HT1080 (cell line): ENCODE results near the gene CDC20B. TPM values are rescaled to one million over a fixed set of nuclear protein-coding genes. Genes with fewer than 3 reads are reported as not detected.

ENCODE experiments used
- DNase-seq: peaks from one replicate; pipeline ENCODE4 v3.0.0-alpha.2; 2015; ENCODE audit warnings: low read depth
- polyA plus RNA-seq, 2 experiments: library from polyadenylated mRNA; depleted of rRNA; stranded (reverse); fragments of >200 nt; gene quantifications; 2 replicates each; pipeline ENCODE4 v1.2.3, GENCODE V29; 2015
- total RNA-seq: library from RNA; depleted of rRNA; stranded (reverse); fragments of >200 nt; shearing (Covaris generic); gene quantifications from 2 replicates; pipeline ENCODE4 v1.2.3, GENCODE V29; 2014; rRNA removed

The CDC20B gene, protein sequence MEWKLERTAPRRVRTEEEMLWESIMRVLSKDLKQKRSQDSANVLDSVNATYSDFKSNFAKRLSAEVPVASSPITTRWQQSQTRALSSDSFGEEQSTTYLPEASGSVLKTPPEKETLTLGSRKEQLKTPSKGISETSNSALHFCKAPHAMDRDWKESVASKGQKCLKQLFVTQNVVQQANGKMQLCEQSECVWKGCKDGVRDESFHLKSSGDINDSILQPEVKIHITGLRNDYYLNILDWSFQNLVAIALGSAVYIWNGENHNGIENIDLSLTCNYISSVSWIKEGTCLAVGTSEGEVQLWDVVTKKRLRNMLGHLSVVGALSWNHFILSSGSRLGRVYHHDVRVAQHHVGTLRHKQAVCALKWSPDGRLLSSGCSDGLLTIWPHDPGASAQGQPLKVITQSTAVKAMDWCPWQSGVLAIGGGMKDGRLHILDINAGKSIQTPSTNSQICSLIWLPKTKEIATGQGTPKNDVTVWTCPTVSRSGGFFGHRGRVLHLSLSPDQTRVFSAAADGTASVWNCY
- total RNA-seq = not detected in 2 replicates
- 0.05 and 0.28 TPM in 2 replicates for polyA plus RNA-seq (2015; cell fraction: cytosol; rRNA removed)
- polyA plus RNA-seq (2015; cell fraction: nucleus; rRNA removed) = 0.48 and 0.56 TPM in 2 replicates

DNA sequence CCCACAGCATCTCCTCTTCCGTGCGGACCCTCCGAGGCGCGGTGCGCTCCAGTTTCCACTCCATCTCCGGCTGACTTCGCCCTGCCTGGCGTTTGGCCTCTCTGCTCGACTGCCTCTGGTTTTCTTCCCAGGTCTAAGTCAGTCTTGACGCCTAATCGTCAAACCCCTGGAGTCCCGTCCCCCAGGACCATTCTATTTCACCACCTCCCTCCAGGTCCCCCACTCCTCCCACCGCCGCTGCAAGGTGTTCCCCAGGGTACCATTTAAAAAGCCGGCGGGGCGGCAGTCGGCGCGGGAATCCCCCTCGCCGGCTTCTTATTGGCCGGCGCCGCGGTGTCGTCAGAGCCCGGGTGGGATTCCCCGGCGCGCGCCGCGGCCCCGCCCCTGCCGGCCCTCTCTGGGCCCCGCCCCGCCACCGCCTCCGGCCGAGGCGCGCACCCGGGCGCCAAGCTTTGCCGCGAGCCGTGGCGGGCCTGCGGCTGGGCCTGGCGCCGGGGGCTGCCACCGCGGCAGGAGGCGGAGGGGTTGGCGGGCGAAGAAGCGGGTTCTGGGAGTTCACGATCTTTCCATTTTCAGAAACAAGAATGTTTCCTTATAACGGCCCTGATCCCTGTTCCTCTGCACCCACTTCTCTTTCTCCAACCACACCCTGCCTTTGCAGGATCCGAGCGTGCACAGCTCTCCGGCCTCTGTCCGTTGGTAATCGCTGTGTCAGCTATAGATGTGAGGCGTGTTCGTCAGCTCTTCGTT is at the start of gene CDC20B:
CDC20B (minus strand) TSS at position 241 of the 750 bp plus-strand sequence; CDS start at position 64, 177 bp downstream.
- peak; percentile 53 for DNase-seq

DNA sequence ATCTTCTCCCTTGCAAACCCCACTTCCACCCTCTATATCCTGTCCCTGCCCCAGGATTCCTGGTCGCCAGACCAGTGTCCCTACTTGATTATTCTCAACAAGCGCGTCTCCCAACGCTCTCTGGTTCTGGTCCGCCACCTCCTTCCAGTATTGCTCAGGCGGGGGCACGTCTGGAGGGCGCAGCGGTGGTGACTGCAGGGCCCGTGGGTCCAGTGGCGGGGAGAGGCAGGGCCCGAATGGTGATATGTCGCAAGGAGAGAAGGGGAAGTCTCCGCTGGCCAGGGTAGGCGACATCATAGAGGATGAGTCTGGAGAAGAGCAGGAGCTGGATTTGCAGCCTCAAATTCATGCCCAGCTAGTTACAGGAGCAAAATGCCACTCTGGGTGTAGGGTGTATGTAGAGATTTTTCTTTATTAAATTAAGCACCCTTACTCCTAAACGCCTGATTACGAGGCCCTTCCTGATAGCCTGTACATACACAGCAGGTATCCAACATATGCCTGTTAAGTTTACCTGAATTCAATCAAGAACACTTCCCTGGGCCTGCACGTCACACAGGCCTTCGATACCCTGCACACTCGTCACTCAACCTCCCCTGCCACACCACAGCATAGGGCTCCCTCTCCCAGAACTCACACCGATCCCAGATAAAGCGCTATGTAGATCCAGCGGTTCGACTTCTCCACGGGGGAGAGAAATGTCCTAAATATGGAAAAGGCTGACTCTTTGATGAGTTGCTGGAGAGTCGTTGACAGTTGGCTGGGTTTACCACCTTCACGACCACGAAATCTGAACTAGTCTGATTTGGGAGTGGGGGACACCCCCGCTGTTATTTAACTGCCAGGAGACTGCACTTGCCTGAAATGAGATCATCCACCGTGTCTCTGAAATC is 49.4 kb upstream of the CDC20B start:
- no peak for DNase-seq

DNA sequence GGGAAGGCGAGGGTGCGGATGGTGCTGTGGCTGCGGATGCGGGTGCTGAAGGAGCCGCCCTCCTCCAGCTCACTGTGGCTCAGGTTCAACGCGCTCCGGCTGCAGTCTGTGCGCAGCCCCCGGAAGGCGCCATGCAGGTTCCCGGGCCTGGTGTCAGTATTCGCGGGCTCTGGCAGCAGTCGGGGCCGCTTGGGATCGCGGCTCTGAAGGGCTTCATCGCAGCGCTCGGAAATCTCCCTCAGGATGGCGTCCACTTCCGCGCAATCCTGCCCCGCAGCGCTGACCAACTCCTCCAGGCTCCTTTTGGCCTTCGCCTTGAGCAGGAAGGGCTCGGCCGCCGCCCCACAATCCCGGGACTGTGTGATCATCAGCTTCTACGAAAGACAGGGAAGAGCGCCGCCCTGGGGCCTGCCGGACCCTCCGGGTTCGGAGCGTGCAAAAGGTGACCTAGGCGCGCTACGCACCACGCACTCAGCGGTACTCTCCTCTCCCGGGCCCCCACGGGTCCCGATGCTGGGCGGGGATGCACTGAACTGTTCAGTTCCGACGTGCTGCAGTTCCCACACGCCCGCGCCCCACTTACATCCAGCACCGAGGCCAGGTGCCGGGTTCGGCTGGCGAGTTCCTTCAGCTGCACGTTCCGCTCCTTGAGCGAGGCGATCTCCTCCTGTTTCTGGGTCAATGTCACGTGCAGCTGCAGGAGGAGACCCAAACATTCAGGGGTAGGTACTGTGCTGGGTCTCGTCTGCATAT is 47.6 kb upstream of the CDC20B start:
- no peak for DNase-seq

GRCh38 chr5:55219770-55220169 is 46.8 kb upstream of the CDC20B start:
- DNase-seq = no peak

DNA sequence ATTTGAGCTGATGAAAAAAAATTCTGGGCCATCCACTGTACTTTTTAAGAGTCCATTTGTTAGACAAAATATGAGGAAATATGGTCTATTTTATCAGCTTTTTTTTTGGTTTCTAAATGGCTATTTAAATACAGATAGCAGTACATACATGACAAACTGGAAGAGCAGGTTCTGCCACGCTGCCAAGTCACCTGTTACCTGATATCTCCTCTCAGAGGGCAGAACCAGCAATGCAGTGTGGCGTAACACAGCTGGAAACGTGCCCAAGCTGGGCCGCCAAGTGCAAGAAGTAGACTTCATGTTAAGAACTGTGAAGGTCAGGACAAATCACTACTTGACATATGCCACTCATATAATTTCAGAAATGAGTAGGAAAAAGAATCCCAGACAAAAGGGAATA is 46.0 kb upstream of the CDC20B start:
- DNase-seq = no peak

GRCh38 chr5:55211184-55211874 is 38.4 kb upstream of the CDC20B start:
- no peak for DNase-seq

- no peak for DNase-seq
Measured at GRCh38 chr5:55205001-55205400, 32.0 kb upstream of the CDC20B start.

GRCh38 chr5:55191165-55191564 is 18.2 kb upstream of the CDC20B start:
- DNase-seq = no peak

DNA sequence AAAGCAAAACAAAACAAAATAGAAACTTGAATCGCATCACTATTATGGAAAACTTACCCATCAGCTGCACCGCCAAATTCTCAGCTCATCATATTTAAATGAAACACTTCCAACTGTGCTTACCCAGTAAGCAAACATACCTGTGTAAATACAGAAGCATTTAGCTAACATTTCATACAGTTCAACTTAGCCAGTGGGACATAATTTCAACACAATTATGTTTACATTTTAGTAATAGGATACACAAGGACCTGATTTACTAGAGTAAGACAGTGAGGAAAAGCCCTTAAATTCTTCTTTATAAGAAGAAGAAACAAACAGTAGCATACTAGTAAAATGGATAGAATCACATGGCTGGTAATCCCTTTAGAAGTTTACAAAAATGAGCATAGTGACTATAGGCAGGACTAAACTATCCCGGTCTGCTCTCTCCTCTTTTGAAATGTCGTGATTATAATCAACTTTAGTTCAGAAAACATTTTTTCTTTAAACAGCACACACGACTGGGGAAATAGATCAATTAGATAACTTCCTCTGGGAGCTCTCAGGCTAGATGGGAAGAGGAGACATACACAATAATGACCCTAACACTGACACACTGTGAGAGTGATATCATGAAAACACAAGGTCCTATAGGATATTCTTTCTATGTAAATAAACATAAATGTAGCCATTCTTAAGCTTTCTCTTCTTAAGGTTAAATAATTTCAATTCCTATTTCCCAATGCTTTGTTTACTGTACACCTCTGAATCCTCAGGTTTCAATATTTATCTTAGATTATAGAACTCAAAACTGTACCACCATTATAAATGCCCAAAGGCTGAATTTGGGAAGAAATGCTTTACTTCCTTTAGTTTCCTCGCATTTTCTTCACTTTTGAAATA is 15.9 kb upstream of the CDC20B start:
- no peak for DNase-seq

DNA sequence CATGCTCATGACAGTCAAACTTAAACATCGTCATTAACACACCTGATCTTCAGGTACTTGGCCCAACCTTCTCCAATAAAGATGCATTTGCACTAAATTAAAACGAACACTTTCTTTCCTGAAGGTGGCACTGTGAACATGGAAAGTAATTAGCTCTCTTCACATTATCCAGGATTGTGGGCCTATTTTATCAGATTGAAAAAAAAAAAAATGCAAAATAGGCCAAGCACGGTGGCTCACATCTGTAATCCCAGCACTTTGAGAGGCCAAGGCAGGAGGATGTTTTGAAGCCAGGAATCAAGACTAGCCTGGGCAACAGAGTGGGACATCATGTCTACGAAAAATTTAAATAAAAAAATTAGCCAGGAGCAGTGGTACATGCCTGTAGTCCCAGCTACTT is 14.4 kb upstream of the CDC20B start:
- peak; percentile 32 for DNase-seq

GRCh38 chr5:55180016-55180415 is 7.0 kb upstream of the CDC20B start:
- no peak for DNase-seq

- no peak for DNase-seq
Measured at GRCh38 chr5:55177078-55177477, 4.1 kb upstream of the CDC20B start.

DNA sequence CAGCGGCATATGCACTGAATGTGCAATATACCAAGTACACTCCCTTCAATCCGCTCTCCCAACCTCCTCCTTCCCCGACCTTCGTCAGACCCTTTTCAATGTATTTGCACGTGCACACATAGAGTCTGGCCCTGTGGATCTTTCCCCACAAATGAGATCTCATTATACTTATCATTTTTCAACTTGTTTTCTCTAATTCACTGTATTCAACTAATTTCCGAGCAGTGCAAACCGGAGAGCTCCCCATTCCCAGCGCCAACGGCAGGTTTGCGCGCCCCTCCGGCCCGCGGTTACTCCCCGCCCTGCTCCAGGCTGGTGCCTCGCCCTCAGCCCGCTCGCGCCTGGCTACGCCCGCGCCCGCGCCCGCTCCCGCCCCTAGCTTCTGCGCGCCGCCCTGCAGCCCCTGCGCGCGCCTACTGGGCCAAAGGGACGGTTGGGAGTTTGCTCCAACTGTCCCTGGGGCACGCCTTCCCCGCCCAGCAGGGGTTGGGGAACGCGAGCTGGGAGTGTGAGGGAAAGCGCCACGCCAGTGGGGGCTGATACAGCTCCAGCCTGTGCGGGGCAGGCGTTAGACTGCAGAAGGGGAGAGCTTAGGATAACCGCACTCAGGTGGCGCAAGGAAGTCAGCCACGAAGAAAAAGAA is 3.3 kb upstream of the CDC20B start:
- DNase-seq = peak; percentile 60

DNA sequence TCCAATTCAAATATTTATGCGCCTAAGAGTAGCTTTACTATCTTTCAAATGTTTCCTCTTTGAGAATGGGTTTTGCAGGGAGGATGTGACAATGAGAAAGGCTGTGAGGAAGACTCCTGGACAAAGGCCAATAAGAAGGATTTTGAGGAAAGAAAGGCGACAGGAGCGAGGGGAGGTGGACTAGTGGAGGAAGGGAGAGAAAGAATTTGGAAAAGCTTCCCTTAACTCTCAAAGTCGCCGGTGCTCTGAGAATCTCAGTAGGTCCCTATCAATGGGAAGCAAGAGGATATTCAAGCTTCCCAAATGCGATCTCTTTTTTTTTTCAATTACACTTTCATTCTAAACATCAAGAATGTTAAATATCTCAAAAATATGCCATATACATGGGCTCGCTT is 2.8 kb upstream of the CDC20B start:
- DNase-seq = no peak

DNA sequence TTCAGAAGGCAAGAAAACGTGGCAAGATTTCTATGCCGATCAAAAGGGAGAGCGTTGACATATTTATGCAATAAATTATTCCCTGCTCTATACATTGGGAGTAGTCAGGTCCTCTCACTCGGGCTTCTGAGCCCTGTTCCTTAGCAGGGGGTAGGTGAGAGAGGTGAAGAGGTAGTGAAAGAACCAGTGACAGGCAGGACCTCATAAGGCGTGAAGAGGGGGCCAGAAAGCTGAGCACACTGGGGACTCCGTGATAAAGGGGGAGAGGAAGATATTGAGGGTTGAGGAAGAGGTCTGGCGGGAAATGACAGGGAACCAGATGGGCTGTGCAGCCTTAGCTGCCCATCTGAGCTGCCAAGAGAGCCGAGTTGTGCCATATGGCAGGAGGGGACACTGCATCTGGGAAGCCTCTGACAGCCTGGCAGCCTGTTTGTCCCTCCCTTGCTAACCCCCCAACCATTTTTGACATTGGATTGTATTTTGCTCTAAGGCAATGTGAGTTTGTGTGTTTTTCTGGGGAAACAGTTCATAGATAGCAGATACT is 782 bp upstream of the CDC20B start:
- no peak for DNase-seq

DNA sequence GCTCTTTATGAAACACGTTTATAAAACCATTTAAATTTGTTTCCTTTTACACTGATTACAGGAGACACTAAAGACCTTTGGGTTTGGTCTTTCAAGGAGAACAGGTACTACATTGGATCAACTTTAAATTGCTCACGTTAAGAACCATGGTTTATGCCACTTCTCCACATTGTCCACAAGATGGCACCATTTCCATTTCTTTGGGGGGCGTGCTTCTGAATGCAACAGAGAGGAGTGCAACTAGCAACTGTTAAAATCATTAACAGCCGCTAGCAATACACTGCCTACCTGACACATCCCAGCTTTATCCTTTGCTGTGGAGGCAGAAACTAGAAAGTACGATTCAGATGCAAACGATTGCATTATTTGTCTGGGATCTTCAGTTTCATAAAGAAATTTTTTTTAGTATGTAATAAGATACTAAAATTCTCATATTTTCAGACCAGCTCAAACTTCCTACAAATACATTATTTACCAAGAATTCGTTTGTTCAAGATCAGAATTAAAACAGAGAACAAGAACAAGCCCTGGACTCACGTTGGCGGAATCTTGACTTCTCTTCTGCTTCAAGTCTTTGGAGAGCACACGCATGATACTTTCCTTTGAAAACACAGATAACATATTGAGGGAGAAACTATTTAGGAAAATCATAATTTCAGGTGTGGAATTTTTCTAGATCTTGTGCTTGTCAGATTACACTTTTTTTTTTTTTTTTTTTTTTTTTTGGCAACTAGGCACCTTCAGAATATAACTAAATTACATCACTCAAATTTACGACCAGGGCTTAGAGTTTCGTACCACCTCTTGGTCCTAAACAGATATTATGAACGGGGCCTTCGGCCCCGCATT is 702 bp downstream of the CDC20B start:
- DNase-seq = peak; percentile 57

DNA sequence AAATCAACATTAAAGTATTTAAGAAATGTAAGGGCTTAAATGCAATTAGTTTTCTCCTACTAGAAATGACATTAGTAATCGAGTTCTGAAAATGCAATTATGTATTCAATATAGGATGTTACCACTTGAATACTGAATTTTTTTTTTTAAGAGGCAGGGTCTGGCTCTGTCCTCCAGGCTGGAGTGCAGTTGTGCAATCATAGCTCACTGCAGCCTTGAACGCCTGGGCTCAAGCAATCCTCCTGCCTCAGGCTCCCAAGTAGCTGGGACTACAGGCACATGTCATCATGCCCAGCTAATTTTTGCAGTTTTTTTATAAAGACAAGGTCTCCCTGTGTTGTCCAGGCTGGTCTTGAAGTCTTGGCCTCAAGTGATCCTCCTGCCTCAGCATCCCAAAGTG is 1.5 kb downstream of the CDC20B start:
- DNase-seq = no peak
